HK-2 (cell line): ENCODE results near the gene GORAB.
A peak's percentile ranks its signal among the peaks of the same experiment; 100 is the strongest.

Experiments
- DNase-seq: peaks from one replicate; pipeline ENCODE4 v3.0.0-alpha.2; 2018; ENCODE audit not compliant: unreplicated experiment

GORAB gene, protein sequence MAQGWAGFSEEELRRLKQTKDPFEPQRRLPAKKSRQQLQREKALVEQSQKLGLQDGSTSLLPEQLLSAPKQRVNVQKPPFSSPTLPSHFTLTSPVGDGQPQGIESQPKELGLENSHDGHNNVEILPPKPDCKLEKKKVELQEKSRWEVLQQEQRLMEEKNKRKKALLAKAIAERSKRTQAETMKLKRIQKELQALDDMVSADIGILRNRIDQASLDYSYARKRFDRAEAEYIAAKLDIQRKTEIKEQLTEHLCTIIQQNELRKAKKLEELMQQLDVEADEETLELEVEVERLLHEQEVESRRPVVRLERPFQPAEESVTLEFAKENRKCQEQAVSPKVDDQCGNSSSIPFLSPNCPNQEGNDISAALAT

DNA sequence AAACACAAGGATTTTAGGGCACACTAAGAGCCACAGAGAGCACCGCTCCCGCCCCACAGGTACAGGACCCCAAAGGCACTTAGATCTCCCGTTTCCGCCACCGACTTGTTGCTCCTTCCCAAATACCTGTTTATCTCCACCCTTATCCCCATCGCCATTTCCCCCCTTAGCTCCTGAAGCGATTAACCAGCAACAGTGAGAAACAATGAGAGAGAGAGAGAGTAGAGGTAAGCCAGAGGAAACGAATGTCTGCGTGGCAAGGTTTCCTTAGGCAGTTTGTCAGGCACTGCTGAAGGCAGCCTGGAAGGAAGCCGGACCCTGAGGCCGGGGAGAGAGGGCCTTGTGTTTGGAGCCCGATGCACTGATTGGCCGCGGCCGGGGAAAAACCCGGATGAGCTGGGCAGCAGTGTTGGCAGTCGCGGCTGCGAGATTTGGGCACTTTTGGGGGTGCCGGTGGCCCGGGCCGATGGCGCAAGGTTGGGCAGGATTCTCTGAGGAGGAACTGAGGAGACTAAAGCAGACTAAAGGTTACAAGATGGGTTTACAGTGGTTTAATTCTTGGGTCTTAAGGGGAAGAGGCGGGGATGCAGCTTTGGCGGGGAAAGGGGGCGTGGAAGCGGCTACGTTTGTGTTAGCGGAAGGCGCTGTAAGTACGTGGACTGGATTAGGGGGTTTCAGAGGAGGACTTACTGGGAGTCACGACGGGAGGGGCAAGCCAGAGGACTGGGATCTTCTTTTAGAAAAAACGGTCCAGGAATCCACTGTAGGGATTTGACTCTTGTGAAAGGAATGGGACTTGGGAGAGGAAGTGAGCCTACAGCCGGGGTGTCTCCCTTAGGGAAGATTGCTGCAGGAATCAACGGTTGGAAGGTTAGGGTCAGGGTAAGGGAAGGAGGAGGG, at the start of gene GORAB:
TSS of gene GORAB (plus strand) at position 409 of the 900 bp plus-strand sequence. CDS start at position 467, 58 bp downstream.
- peak; percentile 95 for DNase-seq

DNA sequence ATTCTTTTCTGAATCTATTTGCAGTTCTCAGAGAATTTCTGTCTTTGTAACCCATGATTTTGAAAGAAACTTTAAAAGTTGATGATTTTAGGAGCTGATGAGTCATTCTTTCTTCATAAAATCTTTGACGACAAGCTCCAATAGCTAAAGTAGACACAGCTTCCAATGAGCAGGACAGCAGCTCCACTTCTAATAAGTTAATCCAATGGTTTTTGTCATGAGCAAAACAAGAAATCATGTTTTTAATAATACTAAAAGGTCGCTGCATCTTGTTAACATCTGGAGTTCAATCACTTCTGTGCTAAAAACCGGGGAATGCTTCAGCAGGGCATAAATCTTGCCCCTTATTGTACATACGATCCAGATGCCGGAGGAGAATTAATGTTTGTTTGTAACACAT, 48.9 kb upstream of the GORAB start:
- DNase-seq: no peak

DNA sequence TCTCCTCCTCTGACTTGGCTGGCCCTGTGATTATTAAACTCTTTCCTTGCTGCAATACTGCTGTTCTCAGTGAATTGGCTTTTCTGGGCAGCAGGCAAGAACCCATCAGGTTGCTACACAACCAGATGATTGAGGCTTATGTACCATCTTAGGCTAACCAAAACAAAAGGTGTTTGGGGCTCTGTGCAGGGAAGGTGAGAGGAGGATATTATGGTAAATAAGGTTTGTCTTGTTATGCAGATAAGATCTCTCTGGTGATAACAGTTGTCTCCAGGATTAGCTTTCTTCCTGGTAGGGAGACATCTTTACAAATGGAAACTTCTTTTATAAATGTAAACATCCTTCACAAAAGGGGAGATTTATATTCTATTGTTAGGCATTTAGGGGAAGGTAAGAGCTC, 44.5 kb upstream of the GORAB start:
- DNase-seq: no peak

DNA sequence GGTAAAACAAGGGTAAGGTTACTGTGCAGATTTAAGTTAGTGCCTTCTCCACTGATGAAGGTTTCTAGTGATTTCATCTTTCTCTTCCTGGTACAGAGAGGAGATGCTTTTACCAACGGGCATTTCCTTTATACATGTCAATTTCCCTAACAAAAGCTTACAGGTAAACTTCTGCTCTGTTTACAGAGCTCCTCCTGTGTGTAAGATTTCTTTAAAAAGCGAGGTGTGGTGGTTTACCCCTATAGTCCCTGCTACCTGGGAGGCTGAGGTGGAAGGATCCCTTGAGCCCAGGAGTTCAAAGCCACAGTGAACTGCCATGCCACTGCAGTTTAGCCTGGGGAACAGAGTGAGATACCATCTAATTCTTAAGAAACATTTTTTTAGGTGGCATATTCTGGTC, 40.7 kb upstream of the GORAB start:
- DNase-seq: no peak

DNA sequence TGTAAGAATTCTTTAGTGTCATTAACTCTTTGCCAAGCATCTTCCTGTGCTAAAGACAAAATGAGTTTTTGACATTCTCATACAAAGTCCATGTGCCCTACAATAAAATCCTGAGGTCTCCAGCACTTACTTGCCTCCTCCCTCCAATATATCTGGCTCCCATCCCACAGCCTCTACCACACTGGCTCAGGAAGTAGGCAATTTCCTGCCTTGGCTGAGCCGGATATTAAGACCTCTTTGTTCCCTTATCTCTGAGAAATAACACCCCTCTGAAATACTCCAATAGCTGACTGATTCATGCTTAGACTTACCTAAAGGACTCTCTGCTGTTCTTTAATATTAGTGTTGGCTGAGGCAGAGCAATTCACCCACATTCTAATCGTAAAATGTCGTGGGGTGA, 37.6 kb upstream of the GORAB start:
- no peak for DNase-seq

DNA sequence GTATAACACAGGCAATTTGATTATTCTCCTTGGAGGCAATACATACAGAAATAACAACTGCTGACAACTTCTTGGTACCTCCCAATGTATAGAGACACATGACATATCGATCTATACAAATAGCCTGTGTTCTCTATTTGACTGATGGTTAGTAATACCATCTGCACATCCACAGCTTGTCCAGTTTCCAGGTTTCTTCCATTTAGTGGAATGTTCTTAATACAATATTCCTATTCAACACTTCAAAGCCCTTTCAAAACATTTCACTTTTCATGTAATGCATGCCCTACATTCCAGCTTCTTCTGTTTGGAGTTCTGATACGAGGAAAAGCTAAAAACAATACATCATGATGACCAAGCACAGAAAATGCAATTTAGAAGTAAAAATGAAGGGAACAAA, 37.0 kb upstream of the GORAB start:
- DNase-seq: no peak

DNA sequence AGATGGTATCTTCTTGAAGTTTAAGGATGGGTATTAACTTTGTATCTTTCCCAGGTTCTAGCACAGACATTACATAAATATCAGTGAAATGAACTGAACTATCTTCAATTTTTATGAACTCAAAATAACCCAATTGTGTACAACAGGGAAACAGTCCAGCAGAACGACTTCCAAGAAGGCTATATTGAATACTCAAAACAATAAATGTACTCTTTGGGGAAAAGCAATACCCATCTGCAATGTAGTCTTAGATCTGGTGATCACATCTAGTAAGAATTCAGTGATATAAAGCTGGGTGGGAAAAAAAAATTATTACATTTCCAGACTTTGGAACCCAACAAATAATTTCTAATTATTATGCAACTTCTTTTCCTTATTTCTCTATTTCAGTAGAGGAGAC, 33.1 kb upstream of the GORAB start:
- no peak for DNase-seq

DNA sequence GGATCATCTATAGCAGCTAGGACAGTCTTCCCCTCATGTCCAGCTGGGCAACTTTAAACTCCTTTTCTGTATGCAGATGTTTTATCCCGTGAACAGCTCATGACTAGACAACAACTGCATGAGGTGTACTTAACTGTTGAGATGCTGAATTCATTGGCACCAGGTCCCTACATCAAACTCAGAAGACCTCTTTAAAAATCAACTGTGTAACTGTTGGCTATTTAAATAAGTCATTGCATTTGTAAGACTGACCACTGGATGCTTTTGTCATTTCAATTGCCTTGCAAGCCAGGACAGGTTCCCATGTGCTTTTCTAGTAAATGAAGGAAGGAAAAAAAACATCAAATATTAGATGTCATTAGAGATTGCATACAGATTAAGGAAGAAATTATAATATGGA, 28.3 kb upstream of the GORAB start:
- DNase-seq: no peak

DNA sequence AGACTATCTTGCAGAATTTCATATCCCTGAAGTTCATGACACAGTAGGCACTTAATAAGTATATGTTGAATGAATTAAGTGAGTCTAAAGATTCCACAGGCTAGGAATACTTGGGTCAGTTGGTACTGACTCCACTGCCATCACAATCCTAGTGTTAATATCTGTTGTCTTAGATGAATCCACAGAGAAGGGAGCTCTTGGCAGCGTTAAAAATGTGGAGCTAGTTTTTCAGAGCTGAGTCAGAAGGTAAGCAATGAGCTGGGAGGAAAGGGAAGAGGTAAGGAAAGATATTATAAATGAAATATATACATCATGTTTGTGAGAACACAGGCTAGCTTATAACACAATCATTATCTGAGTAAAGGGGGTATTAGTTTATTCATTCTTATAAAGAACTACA, 21.8 kb upstream of the GORAB start:
- no peak for DNase-seq

DNA sequence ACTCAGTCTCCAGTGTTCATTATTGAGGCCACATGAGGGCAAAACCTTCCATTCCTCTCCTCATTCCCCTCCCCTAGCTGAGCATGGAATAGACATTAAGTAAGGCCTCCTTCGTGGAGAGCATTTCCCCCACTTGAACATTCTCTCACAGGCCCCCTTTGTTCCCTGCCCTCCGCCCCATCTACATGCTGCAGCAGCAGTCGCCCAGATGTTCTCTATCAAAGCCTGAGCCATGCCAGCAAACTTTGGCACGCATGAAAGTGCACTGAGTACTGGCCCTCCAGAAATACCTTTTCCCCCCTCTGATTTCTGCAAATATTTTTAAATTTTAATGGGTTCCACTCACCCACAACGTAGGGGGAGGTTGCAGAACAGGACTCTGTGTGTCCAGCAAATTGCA, 20.9 kb upstream of the GORAB start:
- DNase-seq: no peak

DNA sequence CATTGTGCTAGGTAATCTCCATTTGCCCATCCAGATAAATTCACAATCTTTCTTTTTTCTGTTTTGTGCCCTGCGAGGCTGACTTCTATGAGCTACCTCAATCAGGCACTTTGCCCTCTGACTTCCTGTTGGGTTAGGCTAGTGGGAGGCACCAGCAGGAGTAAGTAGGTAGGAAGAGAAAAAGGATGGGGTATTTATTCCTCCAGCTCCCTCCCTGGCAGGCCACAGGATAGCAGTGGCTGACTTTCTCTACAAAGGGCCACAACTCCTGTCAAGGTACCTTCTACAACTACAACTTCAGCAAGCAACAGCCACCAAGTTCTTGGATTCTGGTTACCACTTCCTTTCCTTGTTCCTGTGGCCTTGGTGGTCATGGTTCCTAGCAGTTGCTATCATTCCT, 18.8 kb upstream of the GORAB start:
- DNase-seq: no peak

DNA sequence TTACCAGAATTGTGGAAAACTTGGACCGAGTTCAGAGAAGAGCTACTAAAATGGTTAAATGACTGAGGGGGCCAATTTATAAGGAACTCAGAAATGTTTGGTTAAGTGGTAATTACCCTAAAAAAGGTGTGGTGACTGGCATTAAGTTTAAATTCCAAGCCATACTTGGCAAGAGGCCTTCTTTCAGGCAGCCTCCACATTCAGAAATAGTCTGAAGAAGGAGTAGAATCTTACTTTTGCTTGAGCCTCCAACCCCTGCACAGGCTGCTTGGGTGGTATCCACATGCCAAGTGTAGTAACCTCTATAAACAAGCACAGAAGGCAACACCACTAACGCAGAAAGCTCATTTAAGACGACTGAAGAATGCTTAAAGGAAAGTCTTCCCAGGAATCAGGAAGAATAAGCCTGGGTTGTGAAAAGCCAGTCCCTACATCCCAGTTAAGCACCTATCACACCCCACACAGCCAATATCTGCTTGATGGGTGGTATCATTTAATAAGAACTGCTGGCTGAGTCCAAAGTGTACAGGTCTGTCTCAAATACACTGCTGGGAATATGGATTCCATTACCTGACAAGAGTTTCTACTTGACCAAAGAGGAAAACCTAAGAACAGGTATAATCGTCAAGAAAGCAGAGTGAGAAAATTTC, 13.7 kb upstream of the GORAB start:
- DNase-seq: no peak

DNA sequence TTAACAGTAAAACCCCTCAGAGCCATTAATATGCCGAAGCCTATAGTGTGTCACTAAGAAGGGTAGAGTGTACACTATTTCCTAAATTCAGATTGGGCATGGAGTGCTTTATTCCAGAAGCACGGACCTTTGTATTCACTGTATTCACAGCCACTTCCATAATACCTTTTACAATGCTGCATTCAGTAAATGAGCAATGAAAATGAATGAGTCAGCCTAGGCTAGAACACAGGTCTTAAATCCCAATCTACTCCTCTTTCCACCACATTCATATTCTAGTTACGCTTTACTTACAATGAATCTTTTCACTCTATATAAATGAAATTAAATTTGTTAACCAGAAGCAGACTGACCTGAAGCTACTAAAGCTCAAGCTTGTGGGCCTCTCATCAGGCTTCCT, 13.0 kb upstream of the GORAB start:
- DNase-seq: no peak

DNA sequence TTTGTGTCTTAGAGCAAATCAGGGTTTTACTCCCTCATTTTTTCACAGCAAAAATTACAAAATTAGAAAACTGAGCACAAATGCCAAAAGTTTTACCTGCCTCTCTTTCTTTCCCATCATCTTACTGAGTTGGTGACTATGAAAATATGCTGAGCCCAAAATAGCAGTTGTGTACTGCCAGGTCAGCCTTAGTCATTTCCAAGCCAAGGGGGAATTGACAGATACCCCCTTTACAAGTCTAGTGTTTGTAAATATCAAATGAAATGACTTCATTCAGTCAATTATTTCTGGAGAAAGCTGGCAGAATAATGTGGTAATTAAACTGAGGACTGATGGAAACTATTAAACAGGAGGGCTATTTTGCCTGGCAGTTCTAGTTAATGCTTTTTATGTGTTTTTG, 11.4 kb upstream of the GORAB start:
- no peak for DNase-seq

DNA sequence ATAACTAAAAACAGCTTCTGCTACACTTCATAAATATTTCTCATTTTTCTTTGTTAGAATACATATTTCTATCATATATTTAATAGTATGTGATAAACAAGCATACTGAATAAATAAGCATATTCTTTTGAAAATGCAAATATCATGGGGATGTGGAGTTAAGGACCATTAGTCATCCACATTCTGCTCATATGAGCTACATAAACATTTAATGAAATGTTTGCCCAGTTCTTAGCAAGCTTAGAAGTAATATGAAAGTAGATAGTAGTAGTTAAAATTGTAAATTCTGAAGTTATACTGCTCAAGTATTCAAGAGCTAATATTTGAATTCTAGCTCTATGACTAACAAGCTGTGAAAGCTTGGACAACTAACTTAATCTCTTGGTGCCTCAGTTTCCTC, 10.1 kb upstream of the GORAB start:
- DNase-seq: no peak

DNA sequence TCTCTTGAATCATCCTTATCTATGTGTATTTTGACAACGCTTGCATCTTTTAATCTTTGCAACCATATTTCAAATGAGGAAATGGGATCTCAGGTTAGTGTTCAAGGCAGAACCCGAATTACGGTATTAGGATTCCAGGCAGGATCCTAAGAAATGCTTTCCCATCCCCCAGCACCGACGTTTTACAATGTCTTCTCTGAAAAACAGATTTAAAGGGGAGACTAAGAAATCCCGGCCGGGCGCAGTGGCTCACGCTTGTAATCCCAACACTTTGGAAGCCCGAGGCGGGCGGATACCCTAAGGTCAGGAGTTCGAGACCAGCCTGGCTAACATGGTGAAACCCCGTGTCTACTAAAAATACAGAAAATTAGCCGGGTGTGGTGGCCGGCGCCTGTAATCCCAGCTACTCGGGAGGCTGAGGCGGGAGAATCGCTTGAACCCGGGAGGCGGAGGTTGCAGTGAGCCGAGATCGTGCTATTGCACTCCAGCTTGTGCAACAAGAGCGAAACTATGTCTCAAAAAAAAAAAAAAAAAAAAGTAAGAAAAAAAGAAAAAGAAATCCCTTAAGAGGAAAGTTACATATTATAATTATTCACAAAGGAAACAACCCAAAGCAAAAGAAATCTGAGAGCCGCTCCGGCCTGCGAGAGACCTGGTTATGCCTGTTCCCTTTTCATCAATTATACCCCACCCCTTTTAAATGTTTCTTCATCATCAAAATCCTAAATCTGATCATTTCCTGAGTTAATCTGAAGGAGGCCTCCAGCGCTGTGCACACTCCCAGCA, 801 bp upstream of the GORAB start:
- DNase-seq: no peak

DNA sequence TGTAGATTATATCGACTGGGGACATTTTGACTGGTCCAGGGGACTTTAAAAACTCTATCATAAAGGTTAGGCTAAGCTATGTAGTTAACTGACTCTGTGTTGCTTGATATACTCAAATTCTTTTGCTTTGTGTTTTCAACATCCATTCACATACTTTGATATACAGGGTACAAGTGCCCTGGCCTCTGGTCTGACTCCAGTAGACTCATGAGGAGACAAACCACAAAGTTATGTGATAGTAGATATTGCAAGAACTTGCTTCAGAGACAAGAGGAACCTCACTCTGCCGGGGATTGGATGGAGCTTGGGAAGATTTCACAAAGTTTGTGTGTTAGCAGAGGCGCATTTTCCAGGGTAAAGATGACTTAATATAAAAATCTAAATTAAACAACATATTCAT, 1.3 kb downstream of the GORAB start:
- DNase-seq: no peak

DNA sequence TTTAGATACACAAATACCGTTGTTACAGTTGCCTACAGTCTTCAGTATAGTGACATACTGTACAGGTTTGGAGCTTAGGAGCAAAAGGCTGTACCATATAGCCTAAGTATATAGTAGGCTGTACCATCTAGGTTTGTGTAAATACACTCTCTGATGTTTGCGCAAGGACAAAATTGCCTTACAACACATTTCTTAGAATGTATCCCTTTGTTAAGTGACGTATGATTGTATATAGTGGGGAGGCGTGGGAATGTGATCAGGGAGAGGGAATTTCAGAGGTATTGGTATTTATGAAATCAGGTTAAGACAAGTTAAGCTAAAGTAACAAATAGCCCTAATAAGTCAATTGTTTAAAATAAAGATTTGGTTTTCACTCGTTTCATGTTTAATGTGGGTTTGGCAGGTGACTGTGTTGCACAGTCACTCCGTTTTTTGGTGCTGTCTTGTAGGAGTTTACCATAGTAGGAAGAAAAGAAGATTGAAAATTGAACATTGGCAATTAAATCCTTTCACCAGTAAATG, 2.7 kb downstream of the GORAB start:
- no peak for DNase-seq

DNA sequence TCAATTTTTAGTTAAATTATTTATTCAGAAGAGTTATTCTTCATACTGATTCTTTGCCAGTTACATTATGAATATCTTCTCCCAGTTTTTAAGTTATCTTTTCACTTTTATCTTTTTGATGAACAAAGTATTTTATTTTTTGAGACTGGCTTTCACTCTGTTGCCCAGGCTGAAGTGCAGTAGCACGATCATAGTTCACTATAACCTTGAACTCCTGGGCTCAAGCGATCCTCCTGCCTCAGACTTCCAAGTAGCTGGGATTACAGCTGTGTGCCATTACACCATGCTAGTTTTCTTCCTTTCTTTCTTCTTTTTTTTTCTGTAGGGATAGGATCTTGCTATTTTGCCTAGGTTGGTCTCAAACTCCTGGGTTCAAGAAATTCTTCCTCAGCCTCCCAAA, 3.5 kb downstream of the GORAB start:
- DNase-seq: no peak

DNA sequence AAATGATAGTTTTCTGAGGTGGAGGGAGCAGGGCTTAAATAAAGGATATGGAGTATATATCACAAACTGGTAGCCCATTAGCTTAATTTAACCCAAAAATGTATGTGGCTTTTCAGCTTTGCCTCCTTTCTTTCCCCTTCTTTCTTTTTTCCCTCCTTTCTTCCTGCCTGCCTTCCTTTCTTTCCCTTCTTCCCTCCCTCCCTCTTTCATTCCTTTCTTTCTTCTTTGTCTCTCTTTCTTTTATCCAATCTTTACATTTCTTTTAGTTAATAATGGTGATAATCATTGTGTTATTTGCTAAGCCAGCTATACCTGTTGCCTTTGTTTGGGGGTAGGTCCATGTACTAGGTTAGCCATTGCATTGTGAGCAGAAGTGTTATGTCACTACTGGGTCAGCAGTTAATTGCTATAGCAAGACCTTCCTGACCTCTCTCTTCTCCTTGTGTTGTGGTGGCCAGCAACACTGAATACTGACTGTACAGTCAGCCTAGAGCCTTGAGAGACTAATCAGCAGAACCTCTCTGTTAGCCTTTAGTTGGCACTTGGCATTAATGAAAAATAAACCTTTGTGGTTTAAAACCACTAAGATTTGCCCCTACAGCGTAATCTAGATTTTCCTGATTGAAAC, 5.1 kb downstream of the GORAB start:
- no peak for DNase-seq
